HG02642 (cell line): ENCODE data around the gene TSPAN8.

Source experiments
- ATAC-seq: cut with Tn5 transposase; IDR thresholded peaks from one replicate; pipeline ENCODE4 v1.9.1; 2021; ENCODE audit warnings: mild to moderate bottlenecking; ENCODE audit not compliant: unreplicated experiment, poor library complexity

The TSPAN8 gene

DNA sequence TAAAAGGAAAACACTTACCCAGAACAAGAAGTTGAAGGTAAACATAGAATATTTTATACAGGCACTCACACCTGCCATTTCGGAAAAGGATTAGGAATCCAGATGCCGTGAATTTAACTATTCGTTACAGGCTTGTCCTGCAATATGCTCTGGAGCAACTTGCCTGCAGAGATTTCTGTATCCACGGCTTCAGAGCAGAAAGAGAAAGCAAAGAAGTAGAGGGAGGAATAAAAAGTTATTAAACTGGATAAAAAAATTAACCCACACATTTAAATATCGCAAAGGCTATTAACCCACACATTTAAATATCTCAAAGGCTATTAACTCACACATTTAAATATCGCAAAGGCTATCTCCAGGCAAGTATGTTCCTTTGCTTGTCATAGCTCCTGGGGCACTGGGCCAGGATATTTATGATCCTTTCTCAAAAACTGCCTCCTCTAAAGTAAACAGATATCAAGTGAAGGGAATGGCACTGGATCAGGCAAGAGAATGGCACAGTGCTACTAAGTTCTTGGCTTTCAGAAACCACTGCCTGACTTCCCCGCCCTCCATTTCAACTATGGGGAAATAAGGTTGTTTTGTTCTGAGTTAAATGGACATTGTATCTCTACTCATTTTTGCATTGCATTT is at the start of gene TSPAN8:
TSPAN8 (minus strand) TSS at position 399 of the 633 bp plus-strand sequence; CDS start at position 78, 321 bp downstream.
- ATAC-seq = no peak

DNA sequence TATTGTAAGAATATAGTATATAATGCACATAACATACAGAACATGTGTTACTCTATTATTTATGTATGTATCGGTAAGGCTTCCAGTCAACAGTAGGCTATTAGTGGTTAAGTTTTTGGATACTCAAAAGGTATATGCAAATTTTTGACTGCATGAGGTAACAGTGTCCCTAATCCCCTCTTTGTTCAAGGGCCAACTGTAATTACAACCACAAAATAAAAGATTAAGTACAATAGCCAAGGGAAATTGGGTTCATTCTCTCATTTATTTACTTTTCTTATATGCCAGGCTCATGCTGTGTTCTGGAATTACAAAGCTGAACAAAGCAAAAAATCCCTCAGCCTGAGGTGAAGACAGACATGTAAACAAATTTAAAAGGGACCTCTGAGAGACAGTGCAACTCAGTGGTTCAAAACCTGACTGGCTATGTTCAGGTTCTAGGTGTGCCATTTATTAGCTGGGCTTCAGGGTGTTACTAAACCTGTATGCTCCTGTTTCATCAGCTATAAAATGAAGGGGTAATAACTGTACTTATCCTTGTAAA is 43.4 kb upstream of the TSPAN8 start:
- ATAC-seq = no peak

GRCh38 chr12:71200706-71201105 is 42.9 kb upstream of the TSPAN8 start:
- no peak for ATAC-seq

DNA sequence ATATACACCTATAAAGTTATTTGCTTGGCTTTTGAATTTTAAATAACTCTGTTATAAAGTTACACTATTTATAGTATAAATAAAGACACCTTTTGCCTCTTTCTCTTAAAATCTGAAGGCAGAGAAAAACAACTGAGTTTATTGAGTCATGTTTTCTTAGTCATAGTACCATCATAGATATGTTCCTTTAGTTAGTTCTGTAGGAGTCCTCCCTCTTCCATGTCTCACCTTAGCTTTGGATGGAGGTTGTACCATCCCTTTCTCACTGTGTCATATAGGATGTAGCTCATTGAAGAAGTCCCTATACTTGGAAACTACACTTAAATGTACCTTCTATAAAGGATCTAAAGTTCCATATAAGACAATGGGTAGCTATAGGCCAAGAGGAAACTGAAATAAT is 39.7 kb upstream of the TSPAN8 start:
- no peak for ATAC-seq

GRCh38 chr12:71195338-71195896 is 37.6 kb upstream of the TSPAN8 start:
- no peak for ATAC-seq

GRCh38 chr12:71194657-71195056 is 36.9 kb upstream of the TSPAN8 start:
- ATAC-seq = no peak

GRCh38 chr12:71193041-71193440 is 35.2 kb upstream of the TSPAN8 start:
- no peak for ATAC-seq

GRCh38 chr12:71191509-71192196 is 33.9 kb upstream of the TSPAN8 start:
- no peak for ATAC-seq

DNA sequence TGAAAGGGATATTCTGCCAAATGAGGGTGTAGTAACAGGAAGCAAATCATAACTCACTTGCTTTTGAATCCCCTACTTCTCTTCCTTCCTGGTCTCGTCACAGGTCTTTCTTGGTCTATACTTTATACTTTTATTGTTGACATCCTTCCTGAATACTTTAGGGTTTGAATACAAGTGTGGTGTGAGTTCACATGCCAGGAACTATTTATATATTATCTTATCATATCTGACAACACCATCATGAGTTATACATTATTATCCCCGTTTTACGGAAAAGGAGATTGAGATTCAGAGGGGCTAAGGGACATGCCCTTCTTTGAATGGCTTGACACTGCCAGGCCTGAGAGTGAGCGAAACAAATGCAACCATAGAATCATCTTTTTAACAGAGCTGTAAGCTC is 33.0 kb upstream of the TSPAN8 start:
- no peak for ATAC-seq

DNA sequence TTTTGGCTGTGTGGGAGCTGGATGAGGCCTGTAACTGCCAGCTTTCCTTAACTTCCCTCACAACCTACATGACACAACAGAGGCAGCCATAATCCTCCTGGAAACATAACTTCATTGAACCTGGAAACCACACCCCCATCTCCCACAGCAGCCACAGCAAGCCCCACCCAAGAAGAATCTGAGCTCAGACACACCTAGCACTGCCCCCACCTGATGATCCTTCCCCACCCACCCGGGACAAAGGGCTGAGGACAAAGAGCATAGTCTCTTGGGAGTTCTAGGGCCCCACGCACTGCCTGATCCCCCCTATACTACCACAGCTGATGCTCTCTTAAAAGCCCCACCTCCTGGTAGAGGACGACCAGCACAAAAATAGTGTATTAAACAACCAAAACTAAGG is 29.6 kb upstream of the TSPAN8 start:
- ATAC-seq = no peak

GRCh38 chr12:71186571-71187288 is 28.9 kb upstream of the TSPAN8 start:
- ATAC-seq = no peak

DNA sequence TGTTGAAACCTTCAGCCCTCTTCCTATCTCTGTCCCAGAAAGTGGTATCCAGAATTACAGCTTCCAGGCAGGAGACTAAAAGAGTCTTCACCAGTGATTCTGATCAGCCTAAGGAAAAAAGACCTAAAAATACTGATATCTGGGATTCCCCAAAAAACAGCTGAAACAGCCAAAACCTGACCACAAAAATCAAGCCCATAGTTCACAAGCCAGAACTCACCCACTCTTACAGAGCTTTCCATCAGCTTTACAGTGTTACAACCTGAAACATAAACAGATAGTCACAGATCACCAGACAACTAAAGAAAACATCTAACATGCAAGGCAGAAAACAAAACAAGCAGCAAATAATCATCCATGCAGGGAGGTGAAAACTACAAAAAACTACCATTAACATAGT is 26.0 kb upstream of the TSPAN8 start:
- no peak for ATAC-seq

GRCh38 chr12:71183018-71183417 is 25.2 kb upstream of the TSPAN8 start:
- no peak for ATAC-seq

- ATAC-seq = no peak
These were observed 20.4 kb upstream of the TSPAN8 start for GRCh38 chr12:71178162-71178561.

DNA sequence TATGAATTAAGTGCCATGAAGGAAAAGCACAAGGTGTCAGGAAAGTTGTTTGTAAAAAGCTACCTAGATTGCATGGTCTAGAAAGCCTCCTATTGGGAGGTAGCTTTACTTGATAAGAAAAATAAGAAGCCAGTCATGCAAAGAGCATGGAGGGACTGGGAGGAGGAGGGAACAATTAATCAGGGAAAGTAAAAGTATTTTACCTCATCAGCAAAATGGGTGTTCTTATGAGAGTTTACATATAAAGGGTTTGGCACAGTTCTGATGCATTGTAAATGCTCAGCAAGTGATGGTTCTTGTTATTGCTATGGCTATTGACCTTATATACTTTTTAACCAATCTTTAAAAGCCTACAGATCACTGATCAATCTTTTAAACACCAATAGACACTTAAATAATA is 17.0 kb upstream of the TSPAN8 start:
- no peak for ATAC-seq

DNA sequence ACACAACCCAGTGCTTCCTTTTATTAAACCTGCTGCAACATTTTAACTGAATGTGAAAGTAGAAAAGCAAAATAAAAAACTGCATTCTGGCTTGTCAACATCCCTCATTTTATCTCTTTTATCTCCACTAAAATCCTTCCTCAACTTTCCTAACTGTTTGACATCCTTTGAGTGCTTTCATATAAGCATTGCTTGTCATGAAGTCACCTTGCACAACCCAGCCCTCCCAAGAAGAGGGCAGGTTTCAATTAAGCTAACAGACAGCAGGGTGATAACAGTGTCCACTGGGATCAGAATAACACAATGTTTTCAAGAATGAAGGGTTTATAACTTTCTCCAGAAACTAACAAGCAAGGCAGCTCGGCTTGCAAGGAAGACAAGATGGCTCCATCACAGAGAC is 16.3 kb upstream of the TSPAN8 start:
- ATAC-seq = no peak

DNA sequence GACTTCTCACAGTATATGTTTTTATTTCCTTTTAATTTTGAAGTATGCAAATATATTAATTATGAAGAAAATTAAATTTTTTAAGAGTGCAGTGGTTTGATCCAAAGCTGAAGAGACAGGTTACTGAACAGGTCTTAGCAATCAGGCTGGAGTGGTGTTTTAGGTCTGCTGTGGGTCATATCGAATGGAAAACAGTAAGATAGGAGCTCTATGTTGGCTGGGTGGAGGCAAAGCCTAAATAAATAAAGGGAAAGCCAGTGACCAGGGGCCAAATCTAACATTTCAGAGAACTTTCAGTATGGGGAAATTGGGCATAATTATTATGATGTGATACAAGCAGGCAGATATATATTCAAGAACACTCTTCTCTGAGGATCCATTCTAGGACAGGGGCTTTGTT is 12.7 kb upstream of the TSPAN8 start:
- no peak for ATAC-seq

DNA sequence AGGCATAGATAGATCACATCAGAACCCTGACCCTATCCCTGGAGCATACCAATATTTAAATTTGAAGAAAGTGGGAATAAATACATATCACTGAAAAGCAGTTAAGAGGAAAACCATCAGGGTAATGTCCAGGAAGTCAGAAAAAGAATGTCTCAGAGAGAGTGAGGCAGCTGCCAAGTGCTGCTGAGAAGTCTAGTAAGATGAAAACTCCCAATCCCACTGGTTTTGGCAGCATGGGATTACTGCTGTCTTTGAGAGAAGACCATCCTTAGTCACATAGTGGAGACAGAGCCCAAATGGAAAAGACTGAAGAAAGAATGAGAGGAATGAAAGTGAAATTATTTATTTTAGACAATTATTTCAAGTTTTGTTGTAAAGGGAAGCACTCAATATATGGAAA is 11.5 kb upstream of the TSPAN8 start:
- ATAC-seq = no peak

- no peak for ATAC-seq
These were observed 9.2 kb upstream of the TSPAN8 start for GRCh38 chr12:71166862-71167496.

DNA sequence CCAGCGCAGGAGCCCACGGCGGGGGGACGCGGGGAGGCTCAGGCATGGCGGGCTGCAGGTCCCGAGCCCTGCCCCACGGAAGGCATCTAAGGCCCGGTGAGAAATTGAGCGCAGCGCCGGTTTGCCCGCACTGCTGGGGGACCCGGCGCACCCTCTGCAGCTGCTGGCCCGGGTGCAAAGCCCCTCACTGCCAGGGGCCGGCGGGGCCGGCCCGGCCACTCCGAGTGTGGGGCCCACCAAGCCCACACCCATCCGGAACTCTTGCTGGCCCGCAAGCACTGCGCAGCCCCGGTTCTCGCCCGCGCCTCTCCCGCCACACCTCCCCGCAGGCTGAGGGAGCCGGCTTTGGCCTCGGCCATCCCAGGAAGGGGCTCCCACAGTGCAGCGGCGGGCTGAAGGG is 8.5 kb upstream of the TSPAN8 start:
- no peak for ATAC-seq
